ENCODE data around the gene SH2B2. TPM values are rescaled to one million over a fixed set of nuclear protein-coding genes. Genes with fewer than 3 reads are reported as not detected.
A peak's percentile ranks its signal among the peaks of the same experiment; 100 is the strongest.
"Not testable (repeated sequence)": the region's sequence is repeated elsewhere in the genome, so short reads cannot be mapped to it uniquely, and the experiment has no call there.

Gene SH2B2
- total RNA-seq, 4 donors from 2014 or later, result 13.9 to 28.6 (median 20.6) TPM

DNA sequence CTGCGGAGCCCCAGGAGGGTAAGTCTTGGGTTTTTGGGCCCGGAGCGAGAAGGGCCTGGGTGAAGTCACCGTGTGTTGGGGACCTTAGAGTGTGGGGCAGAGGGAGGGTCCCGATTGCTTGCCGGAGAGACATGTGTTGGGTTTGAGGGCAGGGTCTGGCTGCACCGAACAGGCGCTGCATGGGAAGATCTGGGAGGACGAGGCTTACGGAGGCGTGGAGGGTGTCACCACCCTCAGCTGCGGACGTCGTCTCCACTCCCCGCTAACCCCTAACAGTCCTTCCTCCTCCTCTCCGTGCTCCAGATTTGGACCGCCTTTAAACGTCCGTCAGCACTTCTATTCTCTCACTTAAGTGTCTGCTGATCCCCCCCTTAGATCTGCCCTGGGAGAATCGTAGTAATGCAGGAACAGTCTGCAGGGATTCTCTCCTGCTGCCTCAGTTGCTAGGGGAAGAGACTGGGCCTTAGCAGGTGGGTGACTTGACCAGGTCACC lies 77.8 kb downstream of the SH2B2 start:
- intact Hi-C loops (cut with DNase I; ENCODE audit: low total_unique reads); DNase-seq (ENCODE audit: low spot score in 2 of 2): not testable (repeated sequence)
- 0 to 1% methylated on average over 13 to 20 of the region's 20 CpGs for WGBS, 2 donors
- peak overlapping the region; percentile 95 for H3K4me3 ChIP-seq (ENCODE audit: low read depth, poor library complexity, severe bottlenecking)

DNA sequence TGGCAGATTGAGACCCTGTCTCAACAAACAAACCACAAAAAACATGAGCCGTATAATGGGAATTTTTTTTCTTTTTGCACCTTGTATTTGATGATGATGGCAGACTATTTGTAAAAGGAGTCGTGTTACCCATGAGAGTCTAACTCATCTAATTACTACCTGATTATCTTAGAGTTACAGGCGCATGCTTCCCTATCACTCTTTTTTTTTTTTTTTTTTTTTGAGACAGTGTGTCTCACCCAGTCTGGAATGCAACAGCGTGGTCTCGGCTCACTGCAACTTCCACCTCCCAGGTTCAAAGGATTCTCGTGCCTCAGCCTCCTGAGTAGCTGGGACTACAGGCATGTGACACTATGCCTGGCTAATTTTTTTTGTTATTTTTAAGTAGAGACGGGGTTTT lies 78.7 kb downstream of the SH2B2 start:
- DNase-seq (ENCODE audit: low spot score in 2 of 2); H3K4me3 ChIP-seq (ENCODE audit: low read depth, poor library complexity, severe bottlenecking); intact Hi-C loops (cut with DNase I; ENCODE audit: low total_unique reads): not testable (repeated sequence)
- WGBS, 2 donors, result 64 to 69% methylated on average over 7 of the region's 7 CpGs

DNA sequence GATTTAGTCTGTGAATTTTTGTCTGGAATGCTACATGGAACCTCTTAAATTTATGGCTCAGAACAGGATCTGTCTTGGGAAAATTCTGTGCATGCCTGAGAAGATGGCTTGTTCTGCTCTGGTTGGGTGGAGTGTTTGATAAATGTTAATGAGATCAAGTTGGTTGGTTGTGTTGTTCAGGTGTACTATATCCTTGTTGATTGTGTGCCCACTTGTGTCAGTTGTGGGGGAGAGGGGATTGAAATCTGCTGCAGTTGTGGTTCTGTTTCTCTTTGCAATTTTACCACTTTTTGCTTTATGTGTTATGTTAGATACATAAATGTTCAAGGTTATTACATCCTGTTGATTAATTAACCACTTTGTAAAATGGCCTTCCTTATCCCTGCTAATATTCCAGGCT lies 83.4 kb downstream of the SH2B2 start:
- intact Hi-C loops (cut with DNase I; ENCODE audit: low total_unique reads); H3K4me3 ChIP-seq (ENCODE audit: low read depth, poor library complexity, severe bottlenecking); DNase-seq (ENCODE audit: low spot score in 2 of 2): not testable (repeated sequence)

Small RNA genes within 50 kb of the gene (microRNA-seq; reads per million reads assigned to microRNA genes)
- 0 reads per million in 2 donors for gene MIR4285 (ENCODE audit: borderline number of aligned reads in 1 of 2, borderline replicate concordance in 2 of 2)

Other genes with a start within 250 kb of the SH2B2 start
- gene SPDYE6, start 69.6 kb downstream of the SH2B2 start, total RNA-seq, result not detected
- 10 to 100 TPM; 32.8 to 39.9 (median 35.7) TPM for gene PRKRIP1, start 109.5 kb downstream of the SH2B2 start, total RNA-seq
- 1 to 10 TPM; 2.7 to 6.8 (median 6.4) TPM for gene ORAI2, start 146.7 kb downstream of the SH2B2 start, total RNA-seq
- gene ALKBH4, start 178.0 kb downstream of the SH2B2 start, total RNA-seq, result 10 to 100 TPM; 14.7 to 38.9 (median 24.6) TPM
- gene LRWD1, start 178.1 kb downstream of the SH2B2 start, total RNA-seq, result 10 to 100 TPM in 3 of 4 donors, 1 to 10 TPM in 1; 9.8 to 16.1 (median 10.3) TPM
- gene POLR2J, start 192.1 kb downstream of the SH2B2 start, total RNA-seq, result 10 to 100 TPM in 3 of 4 donors, 1 to 10 TPM in 1; 9.3 to 19.2 (median 15.9) TPM
- gene RASA4B, start 230.9 kb downstream of the SH2B2 start, total RNA-seq, result 10 to 100 TPM; 21.6 to 28.3 (median 25.3) TPM

Measured in lower leg skin (tissue), 4 donors.